ENCODE results near the gene SLC44A3. TPM values are rescaled to one million over a fixed set of nuclear protein-coding genes. Genes with fewer than 3 reads are reported as not detected.
A peak's percentile ranks its signal among the peaks of the same experiment; 100 is the strongest.

SLC44A3 gene
- total RNA-seq, 4 donors from 2014 or later: 7.6 to 15.5 (median 10.0) TPM

- Histone ChIP-seq H3K4me1 (peaks cover 12% of the 10 kb centered on the region), H3K27me3 (no peaks in the 10 kb centered on the region), H3K4me3 (no peak overlapping the region), H3K9me3 (no peaks in the 10 kb centered on the region), H3K27ac (peak overlapping the region; percentile 60), H3K36me3 (no peaks in the 10 kb centered on the region)
- 33% methylated on average over 6 of the region's 6 CpGs for WGBS
- TF ChIP-seq CTCF (IDR thresholded peaks at IDR 0.05): no peak
- no peak for TF ChIP-seq POLR2AphosphoS5 (IDR thresholded peaks at IDR 0.05)
- TF ChIP-seq POLR2A (IDR thresholded peaks at IDR 0.05): no peak
- no peak for DNase-seq (ENCODE audit: low spot score in 2 of 2)
Observed at GRCh38 chr1:94884106-94884505, 63.9 kb downstream of the SLC44A3 start.

GRCh38 chr1:94884507-94884906, 64.3 kb downstream of the SLC44A3 start:
- H3K27ac ChIP-seq: peak overlapping the region; percentile 60
- H3K27me3 ChIP-seq: no peaks in the 10 kb centered on the region
- H3K36me3 ChIP-seq: no peaks in the 10 kb centered on the region
- DNase-seq (ENCODE audit: low spot score in 2 of 2): no peak
- peaks cover 12% of the 10 kb centered on the region for H3K4me1 ChIP-seq
- TF ChIP-seq EP300 (IDR thresholded peaks at IDR 0.05) (no peak), CTCF (IDR thresholded peaks at IDR 0.05) (no peak), POLR2A (IDR thresholded peaks at IDR 0.05) (no peak), POLR2AphosphoS5 (IDR thresholded peaks at IDR 0.05) (no peak)
- H3K9me3 ChIP-seq: no peaks in the 10 kb centered on the region
- WGBS: 65% methylated on average over 6 of the region's 6 CpGs
- H3K4me3 ChIP-seq: no peak overlapping the region

GRCh38 chr1:94886361-94886760, 66.2 kb downstream of the SLC44A3 start:
- no peak overlapping the region for H3K27ac ChIP-seq
- H3K27me3 ChIP-seq: no peaks in the 10 kb centered on the region
- TF ChIP-seq POLR2A (IDR thresholded peaks at IDR 0.05) (no peak), CTCF (IDR thresholded peaks at IDR 0.05) (no peak), EP300 (IDR thresholded peaks at IDR 0.05) (no peak), POLR2AphosphoS5 (IDR thresholded peaks at IDR 0.05) (no peak)
- DNase-seq (ENCODE audit: low spot score in 2 of 2): no peak
- peaks cover 12% of the 10 kb centered on the region for H3K4me1 ChIP-seq
- no peaks in the 10 kb centered on the region for H3K36me3 ChIP-seq
- 87% methylated on average over 5 of the region's 5 CpGs for WGBS
- no peak overlapping the region for H3K4me3 ChIP-seq
- no peaks in the 10 kb centered on the region for H3K9me3 ChIP-seq

- 51% methylated on average over 3 of the region's 3 CpGs for WGBS
- Histone ChIP-seq H3K36me3 (no peaks in the 10 kb centered on the region), H3K27ac (no peak overlapping the region), H3K27me3 (no peaks in the 10 kb centered on the region), H3K4me3 (no peak overlapping the region), H3K9me3 (no peaks in the 10 kb centered on the region), H3K4me1 (peaks cover 12% of the 10 kb centered on the region)
- TF ChIP-seq EP300 (IDR thresholded peaks at IDR 0.05): no peak
- DNase-seq (ENCODE audit: low spot score in 2 of 2): no peak
Observed at GRCh38 chr1:94887106-94887505, 66.9 kb downstream of the SLC44A3 start.

GRCh38 chr1:94887603-94888171, 67.5 kb downstream of the SLC44A3 start:
- Histone ChIP-seq H3K4me3 (no peak overlapping the region), H3K4me1 (peaks cover 12% of the 10 kb centered on the region), H3K27me3 (no peaks in the 10 kb centered on the region), H3K27ac (no peak overlapping the region), H3K9me3 (no peaks in the 10 kb centered on the region), H3K36me3 (peaks cover 2% of the 10 kb centered on the region)
- DNase-seq (ENCODE audit: low spot score in 2 of 2): no peak
- WGBS: 89% methylated on average over 4 of the region's 4 CpGs
- TF ChIP-seq CTCF (IDR thresholded peaks at IDR 0.05) (no peak), EP300 (IDR thresholded peaks at IDR 0.05) (no peak), POLR2A (IDR thresholded peaks at IDR 0.05) (no peak), POLR2AphosphoS5 (IDR thresholded peaks at IDR 0.05) (no peak)

GRCh38 chr1:94888201-94888600, 68.0 kb downstream of the SLC44A3 start:
- no peak overlapping the region for H3K27ac ChIP-seq
- no peaks in the 10 kb centered on the region for H3K9me3 ChIP-seq
- peaks cover 4% of the 10 kb centered on the region for H3K36me3 ChIP-seq
- no peak for DNase-seq (ENCODE audit: low spot score in 2 of 2)
- no peak overlapping the region for H3K4me3 ChIP-seq
- peaks cover 12% of the 10 kb centered on the region for H3K4me1 ChIP-seq
- WGBS: 79% methylated on average over 3 of the region's 3 CpGs
- H3K27me3 ChIP-seq: no peaks in the 10 kb centered on the region
- no peak for TF ChIP-seq EP300 (IDR thresholded peaks at IDR 0.05)
- TF ChIP-seq POLR2AphosphoS5 (IDR thresholded peaks at IDR 0.05): no peak
- TF ChIP-seq CTCF (IDR thresholded peaks at IDR 0.05): no peak
- no peak for TF ChIP-seq POLR2A (IDR thresholded peaks at IDR 0.05)
